Right cardiac atrium (tissue), 5 donors: Measurements from ENCODE around the gene ZNF93. TPM values are rescaled to one million over a fixed set of nuclear protein-coding genes. Genes with fewer than 3 reads are reported as not detected.
"Not testable (repeated sequence)": the region's sequence is repeated elsewhere in the genome, so short reads cannot be mapped to it uniquely, and the experiment has no call there.

ENCODE experiments used
- ATAC-seq, 2 donors: fragments of 200-7000 bp; cut with Tn5 transposase; one replicate each; pipeline versions ENCODE4 v1.8.0 to v1.9.1; 2020; ENCODE audit warnings: moderate library complexity in 2 of 2, mild to moderate bottlenecking in 1 of 2
- DNase-seq, 3 donors: peaks; one replicate each; pipeline ENCODE4 v3.0.0-alpha.2; 2020
- H3K27ac ChIP-seq: one replicate; pipeline ENCODE4 v1.5.1; 2013; ENCODE audit warnings: mild to moderate bottlenecking, low read length, control low read depth, moderate library complexity
- H3K27me3 ChIP-seq: one replicate; pipeline ENCODE4 v1.6.1; 2013; ENCODE audit not compliant: control insufficient read depth, insufficient read depth
- H3K4me1 ChIP-seq: one replicate; pipeline ENCODE4 v1.6.1; 2013; ENCODE audit warnings: low read length; ENCODE audit not compliant: control insufficient read depth, insufficient read depth
- H3K4me3 ChIP-seq: one replicate; pipeline ENCODE4 v1.5.1; 2013; ENCODE audit warnings: low read length, control low read depth
- H3K9me3 ChIP-seq: one replicate; pipeline ENCODE4 v1.6.1; 2013; ENCODE audit warnings: low read length; ENCODE audit not compliant: control insufficient read depth
- WGBS: extraction: QIAGEN DNeasy Blood & Tissue Kit; methylation state at CpG from one replicate; pipeline ENCODE4 v1.1.7; 2013; 5-methylcytosine and 5-hydroxymethylcytosine counted together
- intact Hi-C, 4 donors: fragments of 100-400 bp; cut with DNase I; formaldehyde crosslinking; loops; one replicate each; pipeline versions ENCODE4 v1.11.0 to v1.14.0; 2022 to 2023
- polyA plus RNA-seq: library from polyadenylated mRNA; stranded (reverse); fragments of 200-250 nt; gene quantifications from one replicate; pipeline ENCODE4 v1.2.3, GENCODE V29; 2013
- total RNA-seq, 4 donors: library from RNA; stranded (reverse); fragmentation: NEBNext Ultra II Directional; extraction: Animal tissue kit (Norgen Biotek cat#: 25700); gene quantifications; one replicate each; pipeline ENCODE4 v1.2.1, GENCODE V29; 2021
- donor health status: healthy with polysubstance abuse.
- donor health status: DM: no; HTN: yes; CAD: no.
- donor health status: DM: no; HTN: no; CAD: no.
- donor health status: DM: no; HTN: yes; CAD: no; lungs with severe emphysema.
- donor health status: DM: yes; HTN: yes; CAD: no.

Gene ZNF93
- total and polyA plus RNA-seq, 5 donors = 1.7 to 2.2 (median 1.9) TPM

- intact Hi-C loops = loop anchor here in 1 of 4 donors (10.0 kb wide), 1 partner anchor 409 kb away; the partner anchor contains the start of gene CILP2
- no peaks in the 10 kb centered on the region for H3K27me3 ChIP-seq
- H3K27ac ChIP-seq = no peak overlapping the region
- 73% methylated on average over 8 of the region's 8 CpGs for WGBS
- H3K4me3 ChIP-seq = no peak overlapping the region
- peak in 1 of 3 donors; percentile 19 for DNase-seq
- no peaks in the 10 kb centered on the region for H3K4me1 ChIP-seq
- ATAC-seq = no peak
- H3K9me3 ChIP-seq = peaks cover 3% of the 10 kb centered on the region
Observed at GRCh38 chr19:19943848-19944582, 43.3 kb downstream of the ZNF93 start.

- Histone ChIP-seq H3K27me3 (no peaks in the 10 kb centered on the region), H3K27ac (no peak overlapping the region), H3K4me3 (no peak overlapping the region), H3K9me3 (peaks cover 3% of the 10 kb centered on the region), H3K4me1 (no peaks in the 10 kb centered on the region)
- WGBS = 95% methylated on average over 3 of the region's 3 CpGs
- intact Hi-C loops = loop anchor here in 1 of 4 donors (10.0 kb wide), 1 partner anchor 410 kb away; the partner anchor contains the start of gene CILP2
- ATAC-seq = no peak
- DNase-seq = no peak
Observed at GRCh38 chr19:19944583-19944880, 43.8 kb downstream of the ZNF93 start.

DNA sequence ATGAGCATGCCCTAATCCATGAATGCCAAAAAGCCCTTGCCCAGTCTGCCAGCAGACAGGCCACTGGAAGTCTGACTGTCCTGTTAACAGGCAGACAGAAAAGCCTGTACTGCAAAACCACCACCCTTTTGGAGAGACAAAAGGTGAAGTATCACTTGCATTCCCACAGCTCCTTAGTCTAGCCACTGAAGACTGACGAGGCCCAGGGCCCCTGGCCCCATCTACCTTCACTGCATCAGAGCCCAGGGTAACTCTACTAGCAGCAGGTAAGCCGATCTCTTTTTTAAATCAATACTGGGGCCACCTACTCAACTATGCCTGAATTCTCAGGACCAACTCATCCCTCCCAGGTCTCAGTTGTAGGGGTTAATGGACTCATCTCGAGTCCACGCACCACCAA, 45.5 kb downstream of the ZNF93 start:
- Histone ChIP-seq H3K9me3 (peaks cover 3% of the 10 kb centered on the region), H3K4me1 (no peaks in the 10 kb centered on the region), H3K27ac (no peak overlapping the region), H3K4me3 (no peak overlapping the region), H3K27me3 (no peaks in the 10 kb centered on the region)
- 86% methylated on average over 4 of the region's 4 CpGs for WGBS
- DNase-seq = no peak
- no peak for ATAC-seq
- intact Hi-C loops = loop anchor here in 1 of 4 donors (10.0 kb wide), 1 partner anchor 411 kb away; the partner anchor contains the start of gene CILP2

DNA sequence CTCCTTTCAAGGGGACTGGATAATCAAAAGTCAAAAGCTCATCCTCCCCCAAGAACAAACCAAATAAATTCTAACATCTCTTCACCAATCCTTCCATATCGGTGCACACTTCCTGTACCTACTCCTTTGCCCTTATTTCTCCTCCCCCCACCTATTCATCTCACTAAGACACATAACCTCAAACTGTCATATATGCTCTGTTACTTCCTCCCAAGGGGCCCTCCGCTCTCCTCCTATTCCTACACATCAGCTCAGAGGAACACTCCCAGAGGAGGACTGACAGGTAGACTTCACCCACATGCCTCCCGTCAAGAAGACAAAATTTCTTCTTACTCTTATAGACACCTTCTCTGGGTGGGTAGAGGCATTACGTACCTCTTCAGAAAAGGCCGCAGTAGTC, 48.1 kb downstream of the ZNF93 start:
- no peaks in the 10 kb centered on the region for H3K27me3 ChIP-seq
- H3K9me3 ChIP-seq = peaks cover 3% of the 10 kb centered on the region
- 92% methylated on average over 5 of the region's 5 CpGs for WGBS
- DNase-seq (no peak), ATAC-seq (no peak)
- H3K4me3 ChIP-seq = no peak overlapping the region
- intact Hi-C loops = loop anchor here in 1 of 4 donors (10.0 kb wide), 1 partner anchor 414 kb away; the partner anchor contains the start of gene CILP2
- no peaks in the 10 kb centered on the region for H3K4me1 ChIP-seq
- H3K27ac ChIP-seq = no peak overlapping the region

GRCh38 chr19:19955208-19955607, 54.5 kb downstream of the ZNF93 start:
- DNase-seq = no peak
- no peak overlapping the region for H3K27ac ChIP-seq
- intact Hi-C loops = loop anchor here in 1 of 4 donors (10.0 kb wide), 1 partner anchor 420 kb away; the partner anchor contains the start of gene CILP2
- WGBS = 89% methylated on average over 9 of the region's 9 CpGs
- no peak overlapping the region for H3K4me3 ChIP-seq
- no peaks in the 10 kb centered on the region for H3K4me1 ChIP-seq
- no peaks in the 10 kb centered on the region for H3K27me3 ChIP-seq
- H3K9me3 ChIP-seq = no peaks in the 10 kb centered on the region
- no peak for ATAC-seq

GRCh38 chr19:19956434-19957075, 55.8 kb downstream of the ZNF93 start:
- peak in 1 of 3 donors; percentile 53 for DNase-seq
- H3K27me3 ChIP-seq = no peaks in the 10 kb centered on the region
- ATAC-seq = no peak
- H3K9me3 ChIP-seq = no peaks in the 10 kb centered on the region
- intact Hi-C loops = loop anchor here in 1 of 4 donors (10.0 kb wide), 1 partner anchor 422 kb away; the partner anchor contains the start of gene CILP2
- WGBS = 38% methylated on average over 15 of the region's 15 CpGs
- no peak overlapping the region for H3K27ac ChIP-seq
- no peaks in the 10 kb centered on the region for H3K4me1 ChIP-seq
- no peak overlapping the region for H3K4me3 ChIP-seq

- not testable (repeated sequence) for H3K4me1 ChIP-seq, H3K27ac ChIP-seq, H3K9me3 ChIP-seq, DNase-seq, ATAC-seq, H3K27me3 ChIP-seq, H3K4me3 ChIP-seq
- intact Hi-C loops = loop anchor here in 1 of 4 donors (10.0 kb wide), 1 partner anchor 423 kb away; the partner anchor contains the start of gene CILP2
- WGBS = 78% methylated on average over 8 of the region's 8 CpGs
Observed at GRCh38 chr19:19957766-19958165, 57.0 kb downstream of the ZNF93 start.

DNA sequence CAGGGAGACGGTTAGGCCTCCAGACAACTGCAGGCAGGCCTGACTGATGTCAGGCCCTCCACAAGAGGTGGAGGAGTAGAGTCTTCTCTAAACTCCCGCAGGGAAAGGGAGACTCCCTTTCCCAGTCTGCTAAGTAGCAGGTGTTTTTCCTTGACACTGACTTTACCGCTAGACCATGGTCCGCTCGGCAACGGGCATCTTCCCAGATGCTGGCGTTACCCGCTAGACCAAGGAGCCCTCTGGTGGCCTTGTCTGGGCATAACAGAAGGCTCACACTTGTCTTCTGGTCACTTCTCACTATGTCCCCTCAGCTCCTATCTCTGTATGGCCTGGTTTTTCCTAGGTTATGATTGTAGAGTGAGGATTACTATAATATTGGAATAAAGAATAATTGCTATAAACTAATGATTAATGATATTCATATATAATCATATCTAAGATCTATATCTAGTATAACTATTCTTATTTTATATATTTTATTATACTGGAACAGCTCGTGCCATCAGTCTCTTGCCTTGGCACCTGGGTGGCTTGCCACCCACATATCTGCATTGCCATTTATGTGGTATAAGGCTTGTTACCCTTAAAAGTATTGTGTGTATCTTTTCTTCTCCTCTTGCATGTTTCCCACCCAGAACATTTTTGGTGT, 58.5 kb downstream of the ZNF93 start:
- peak; percentile 70 to 91 (median 84) for DNase-seq
- not testable (repeated sequence) for H3K4me3 ChIP-seq, H3K27me3 ChIP-seq, H3K4me1 ChIP-seq, ATAC-seq, H3K9me3 ChIP-seq, H3K27ac ChIP-seq
- intact Hi-C loops = loop anchor here in 1 of 4 donors (10.0 kb wide), 1 partner anchor 424 kb away; the partner anchor contains the start of gene CILP2
- 20% methylated on average over 9 of the region's 9 CpGs for WGBS

- intact Hi-C loops = no loop called here
- DNase-seq = no peak
- no peak for ATAC-seq
- H3K27ac ChIP-seq = no peak overlapping the region
- H3K27me3 ChIP-seq = no peaks in the 10 kb centered on the region
- H3K9me3 ChIP-seq = no peaks in the 10 kb centered on the region
- 83% methylated on average over 7 of the region's 7 CpGs for WGBS
- no peaks in the 10 kb centered on the region for H3K4me1 ChIP-seq
- no peak overlapping the region for H3K4me3 ChIP-seq
Observed at GRCh38 chr19:19964416-19964815, 63.7 kb downstream of the ZNF93 start.

GRCh38 chr19:19966126-19966525, 65.4 kb downstream of the ZNF93 start:
- H3K27ac ChIP-seq, H3K4me1 ChIP-seq, H3K9me3 ChIP-seq, H3K27me3 ChIP-seq, intact Hi-C loops, ATAC-seq, DNase-seq, H3K4me3 ChIP-seq: not testable (repeated sequence)
- 84% methylated on average over 3 of the region's 3 CpGs for WGBS

- intact Hi-C loops = no loop called here
Observed at GRCh38 chr19:19966862-19967261, 66.1 kb downstream of the ZNF93 start.

More at GRCh38 chr19:19966862-19967261, 66.1 kb downstream of the ZNF93 start:
- Histone ChIP-seq H3K4me3 (no peak overlapping the region), H3K27me3 (no peaks in the 10 kb centered on the region), H3K27ac (no peak overlapping the region), H3K9me3 (no peaks in the 10 kb centered on the region), H3K4me1 (no peaks in the 10 kb centered on the region)
- DNase-seq (no peak), ATAC-seq (no peak)
- WGBS = 84% methylated on average over 4 of the region's 4 CpGs
